NCI-H69 (cell line): Measurements from ENCODE around the gene DNASE1L3.
A peak's percentile ranks its signal among the peaks of the same experiment; 100 is the strongest.
"Not testable (repeated sequence)": the region's sequence is repeated elsewhere in the genome, so short reads cannot be mapped to it uniquely, and the experiment has no call there.

ENCODE experiments used
- DNase-seq: peaks from one replicate; lab custom pipeline; 2025; lab: John Stamatoyannopoulos, UW

Gene DNASE1L3, protein sequence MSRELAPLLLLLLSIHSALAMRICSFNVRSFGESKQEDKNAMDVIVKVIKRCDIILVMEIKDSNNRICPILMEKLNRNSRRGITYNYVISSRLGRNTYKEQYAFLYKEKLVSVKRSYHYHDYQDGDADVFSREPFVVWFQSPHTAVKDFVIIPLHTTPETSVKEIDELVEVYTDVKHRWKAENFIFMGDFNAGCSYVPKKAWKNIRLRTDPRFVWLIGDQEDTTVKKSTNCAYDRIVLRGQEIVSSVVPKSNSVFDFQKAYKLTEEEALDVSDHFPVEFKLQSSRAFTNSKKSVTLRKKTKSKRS

DNA sequence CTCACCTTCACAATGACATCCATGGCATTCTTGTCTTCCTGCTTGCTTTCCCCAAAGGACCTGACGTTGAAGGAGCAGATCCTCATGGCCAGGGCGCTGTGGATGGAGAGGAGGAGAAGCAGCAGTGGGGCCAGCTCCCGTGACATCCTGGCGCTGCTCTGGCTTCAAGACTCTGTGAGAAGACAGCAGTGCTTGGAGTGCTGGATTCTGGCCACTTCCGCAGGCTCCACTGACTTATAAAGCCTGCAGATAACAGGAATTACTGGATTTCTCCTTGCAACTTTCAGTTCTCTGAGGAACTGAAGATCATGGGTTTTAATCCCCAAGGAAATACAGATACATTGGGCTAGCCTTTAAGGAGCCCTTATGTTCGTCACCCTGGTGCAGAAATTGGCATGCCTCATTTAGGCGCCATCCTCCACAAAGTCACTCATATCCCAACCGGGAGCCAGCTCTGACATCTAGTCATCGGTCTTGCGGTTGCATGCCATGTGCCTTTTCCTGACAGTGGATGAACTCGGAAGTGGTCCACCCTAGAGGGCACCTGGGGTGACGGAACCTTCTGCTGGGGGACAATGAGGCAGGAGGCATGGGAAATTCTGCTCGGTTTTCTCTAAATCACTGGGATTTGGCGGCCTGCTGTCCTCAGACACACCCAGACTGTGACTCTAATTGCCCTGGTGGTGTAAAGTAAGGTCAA is at the start of gene DNASE1L3:
DNASE1L3 (minus strand) TSS at position 212 of the 700 bp plus-strand sequence; CDS start at position 146, 66 bp downstream.
- no peak for DNase-seq

DNA sequence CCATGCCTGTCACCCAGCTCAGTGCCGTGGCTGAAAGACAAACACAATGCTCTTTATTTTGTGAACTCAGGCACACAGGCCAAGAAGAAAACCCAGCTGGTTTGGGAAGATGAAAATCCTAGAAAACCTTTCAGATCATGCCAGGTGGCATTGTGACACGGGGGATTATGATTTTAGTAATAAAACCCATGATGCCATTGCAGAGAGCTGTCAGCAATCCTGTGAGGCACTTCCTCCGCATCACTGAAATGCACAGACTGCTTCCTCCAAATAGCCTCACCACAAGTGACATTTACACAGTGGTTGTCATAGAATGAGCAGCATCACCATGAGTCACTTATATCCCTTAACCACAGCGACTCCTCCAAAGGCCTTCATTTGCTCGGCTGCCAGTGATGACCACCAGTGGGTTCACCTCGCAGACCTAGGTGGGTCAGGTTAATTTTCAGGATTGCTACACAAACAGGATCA is 49.5 kb upstream of the DNASE1L3 start:
- peak; percentile 23 for DNase-seq

DNA sequence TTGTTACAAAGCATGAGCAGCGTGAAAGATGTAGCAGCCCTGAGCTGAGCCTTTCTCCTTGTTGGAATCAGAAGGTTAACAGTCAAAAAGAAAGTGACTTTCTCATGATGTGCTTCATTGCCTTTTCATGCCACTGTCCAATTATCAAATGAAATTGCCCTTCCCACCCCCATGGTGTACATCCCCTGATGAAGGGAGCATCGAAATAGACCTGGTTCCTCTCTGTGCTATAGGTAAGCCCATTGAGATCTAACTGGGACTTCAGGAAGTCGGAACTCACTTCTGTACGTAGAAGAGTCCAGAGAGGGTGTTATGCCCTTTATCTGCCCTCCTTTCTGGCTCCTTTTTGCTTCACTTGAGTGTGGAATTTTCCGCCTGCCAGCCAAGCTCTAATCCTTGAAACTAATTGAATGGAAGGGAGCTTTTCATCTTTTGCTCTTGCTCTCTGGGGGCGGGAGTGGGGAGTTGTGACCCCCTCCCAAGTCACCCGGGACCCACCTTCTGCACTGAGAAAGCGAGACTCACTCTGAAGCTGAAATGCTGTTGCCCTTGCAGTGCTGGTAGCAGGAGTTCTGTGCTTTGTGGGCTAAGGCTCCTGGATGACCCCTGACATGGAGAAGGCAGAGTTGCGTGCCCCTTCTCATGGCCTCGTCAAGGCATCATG is 47.8 kb upstream of the DNASE1L3 start:
- DNase-seq, result no peak

DNA sequence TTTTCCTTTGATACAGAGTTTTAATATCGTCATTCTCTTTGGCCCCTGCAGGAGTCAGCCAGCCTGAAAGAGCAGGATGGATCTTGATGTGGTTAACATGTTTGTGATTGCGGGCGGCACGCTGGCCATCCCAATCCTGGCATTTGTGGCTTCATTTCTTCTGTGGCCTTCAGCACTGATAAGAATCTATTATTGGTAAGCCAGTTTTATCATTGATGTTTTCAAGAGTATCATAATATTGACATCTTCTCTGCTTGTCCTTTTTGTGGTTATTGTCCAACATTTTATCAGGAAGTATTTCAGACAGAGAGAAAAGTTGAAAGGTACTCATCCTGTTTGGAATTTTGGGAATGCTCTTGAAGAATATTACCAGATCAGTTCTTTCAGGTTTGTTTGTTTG is 45.7 kb upstream of the DNASE1L3 start:
- DNase-seq, result no peak

DNA sequence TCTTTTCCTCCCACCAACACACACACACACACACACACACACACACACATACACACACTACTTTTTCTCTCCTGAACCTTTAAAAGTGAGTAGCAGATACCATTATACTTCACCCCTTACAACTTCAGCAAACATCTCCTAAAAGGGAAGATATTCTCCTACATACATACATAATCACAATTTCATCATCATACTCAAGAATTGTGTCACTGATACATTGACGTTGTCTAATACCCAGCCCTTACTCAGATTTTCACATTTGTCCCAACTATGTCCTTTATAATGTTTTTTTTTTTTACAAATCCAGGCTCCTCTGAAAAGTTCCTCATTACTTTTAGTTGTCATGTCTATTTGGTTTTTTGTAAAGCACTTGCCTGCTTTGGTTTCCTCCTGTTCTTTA is 45.3 kb upstream of the DNASE1L3 start:
- no peak for DNase-seq

DNA sequence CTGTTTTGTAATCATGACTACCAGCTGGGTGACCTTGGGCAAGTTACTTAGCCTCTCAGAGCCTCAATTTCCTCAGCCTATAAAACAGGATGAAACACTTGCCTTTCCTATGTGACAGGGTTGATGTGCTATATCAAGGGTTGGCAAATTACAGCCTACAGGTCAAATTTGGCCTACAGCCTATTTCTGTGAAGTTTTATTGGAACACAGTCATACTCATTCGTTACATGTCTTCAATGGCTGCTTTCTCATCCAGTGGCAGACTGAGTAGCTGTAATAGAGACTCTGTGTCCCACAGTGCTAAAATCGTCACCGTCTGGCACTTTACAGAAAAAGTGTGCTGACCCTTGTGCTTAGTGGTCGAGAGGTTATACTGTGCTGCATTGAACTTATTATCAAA is 43.4 kb upstream of the DNASE1L3 start:
- peak; percentile 7 for DNase-seq

DNA sequence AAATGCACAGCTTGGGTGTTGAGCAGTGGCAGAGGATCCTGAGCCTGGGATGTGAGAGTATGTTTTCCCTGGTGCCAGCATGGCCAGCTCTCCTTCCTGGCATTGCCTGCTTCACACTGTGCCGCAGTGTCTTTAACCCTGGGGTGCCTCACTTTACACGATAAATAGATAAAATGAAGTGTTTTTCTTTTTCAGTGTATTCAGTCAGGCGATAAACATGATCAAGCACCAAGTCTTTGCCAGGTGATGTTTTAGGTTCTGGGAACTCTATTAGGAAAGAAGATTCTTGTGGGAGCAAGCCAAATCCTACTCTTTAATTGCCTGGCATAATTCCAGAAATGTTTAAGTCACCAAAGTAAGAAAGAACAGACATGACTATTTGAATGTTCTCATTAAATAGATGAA is 40.9 kb upstream of the DNASE1L3 start:
- peak; percentile 54 for DNase-seq

DNA sequence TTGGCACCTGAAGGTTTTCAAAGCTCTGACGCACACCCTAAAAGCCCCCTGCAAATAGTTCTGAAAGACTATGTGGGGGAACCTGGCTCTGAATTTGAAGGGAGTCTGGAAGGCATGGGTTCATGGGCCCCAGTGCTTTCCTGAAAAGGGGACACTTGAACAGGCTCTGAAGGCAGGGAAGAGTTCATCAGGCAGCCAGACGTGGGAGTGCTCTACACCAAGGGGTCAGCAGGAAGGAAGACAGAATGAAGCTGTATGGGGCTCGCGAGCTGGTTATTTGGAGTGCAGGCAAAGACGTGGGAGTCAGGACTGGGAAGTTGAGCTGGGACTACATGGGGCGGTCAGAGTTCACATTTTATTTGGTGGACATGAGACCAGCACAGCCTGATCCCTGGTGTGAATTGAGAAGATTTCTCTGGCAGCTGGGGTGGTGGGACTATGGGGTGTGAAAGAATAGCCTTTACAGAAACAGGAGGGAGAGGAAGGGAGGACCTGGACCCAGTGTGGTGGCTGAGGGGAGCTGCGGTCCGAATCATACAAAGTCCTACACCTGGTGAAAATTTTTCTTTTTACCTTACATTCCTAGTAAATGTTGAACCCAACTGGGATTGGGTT is 39.4 kb upstream of the DNASE1L3 start:
- DNase-seq, result no peak

DNA sequence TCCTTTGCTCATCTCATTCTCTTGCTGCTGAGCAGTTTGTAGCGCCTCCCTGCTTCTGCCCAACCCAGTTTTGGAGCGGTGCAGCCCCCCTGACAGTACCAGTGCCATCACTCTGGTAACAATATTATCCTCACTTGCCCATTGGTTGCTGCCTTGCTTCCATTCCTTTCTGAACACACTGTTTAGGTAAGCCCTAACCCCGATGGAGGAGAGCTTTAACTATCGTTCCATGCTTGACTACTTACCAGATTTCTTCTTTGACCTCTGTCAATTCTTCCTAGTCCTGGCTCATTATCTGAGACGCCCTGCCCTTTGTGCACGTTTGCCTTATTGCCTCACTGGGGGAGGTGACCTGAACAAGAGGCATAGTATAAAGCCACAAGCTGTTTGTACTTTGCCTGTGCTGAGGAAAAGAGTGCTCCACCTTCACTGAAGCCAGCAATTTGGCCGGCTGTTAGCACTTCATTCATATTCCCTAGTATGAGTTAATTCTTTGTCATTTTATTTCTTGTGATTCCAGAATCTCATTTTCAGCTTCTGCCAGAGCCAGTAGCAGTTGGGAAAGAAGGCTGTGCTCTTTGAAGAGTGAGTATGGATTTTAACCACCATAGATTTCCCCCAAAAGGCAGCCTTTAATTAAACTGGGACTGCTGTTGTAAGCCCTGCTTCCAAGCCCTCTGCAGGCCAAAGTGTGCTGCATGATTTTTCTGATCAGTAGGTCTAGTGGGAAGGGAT is 38.8 kb upstream of the DNASE1L3 start:
- peak; percentile 52 for DNase-seq

DNA sequence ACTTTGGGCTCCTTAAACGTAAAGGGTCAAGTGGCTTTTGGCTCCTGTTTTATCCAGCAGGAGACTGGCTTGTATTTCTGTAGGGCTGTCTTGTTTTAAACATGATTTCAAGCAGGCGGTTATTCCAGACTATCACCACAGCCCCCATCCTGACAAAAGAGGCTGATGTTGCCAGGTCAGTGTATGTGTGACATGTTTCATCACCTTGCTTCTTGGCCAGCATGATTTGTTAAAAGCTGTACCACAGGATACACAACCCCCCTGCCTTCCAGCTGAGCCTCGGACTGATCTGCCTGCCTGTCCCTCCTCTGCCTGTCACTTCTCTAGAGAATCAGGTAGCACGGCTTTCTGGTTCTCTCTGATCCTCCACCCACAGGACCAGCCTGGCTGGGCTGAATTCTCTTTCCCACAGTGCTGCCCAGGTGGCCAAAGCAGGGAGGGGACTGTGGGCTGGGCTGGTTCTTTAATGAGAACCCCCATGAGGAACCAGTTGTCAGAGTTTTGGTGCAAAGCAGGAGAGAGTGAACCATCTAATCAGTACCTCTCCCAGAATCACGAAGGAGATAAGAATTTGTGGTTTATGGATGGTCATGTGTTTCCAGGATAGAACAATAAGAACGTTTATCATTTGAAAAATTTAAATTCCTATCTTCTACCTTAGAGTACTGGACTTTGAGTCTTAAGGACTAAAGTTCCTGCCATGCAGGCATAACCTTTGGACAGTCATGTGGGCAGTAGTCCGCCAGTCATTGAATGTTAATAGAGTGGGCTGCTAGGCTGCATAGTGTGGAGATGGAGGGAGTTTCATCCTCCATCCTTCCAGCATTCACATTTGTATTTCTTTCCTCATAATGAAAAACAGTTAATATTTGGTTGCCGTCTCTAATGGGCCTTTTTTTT is 35.6 kb upstream of the DNASE1L3 start:
- DNase-seq, result no peak

DNA sequence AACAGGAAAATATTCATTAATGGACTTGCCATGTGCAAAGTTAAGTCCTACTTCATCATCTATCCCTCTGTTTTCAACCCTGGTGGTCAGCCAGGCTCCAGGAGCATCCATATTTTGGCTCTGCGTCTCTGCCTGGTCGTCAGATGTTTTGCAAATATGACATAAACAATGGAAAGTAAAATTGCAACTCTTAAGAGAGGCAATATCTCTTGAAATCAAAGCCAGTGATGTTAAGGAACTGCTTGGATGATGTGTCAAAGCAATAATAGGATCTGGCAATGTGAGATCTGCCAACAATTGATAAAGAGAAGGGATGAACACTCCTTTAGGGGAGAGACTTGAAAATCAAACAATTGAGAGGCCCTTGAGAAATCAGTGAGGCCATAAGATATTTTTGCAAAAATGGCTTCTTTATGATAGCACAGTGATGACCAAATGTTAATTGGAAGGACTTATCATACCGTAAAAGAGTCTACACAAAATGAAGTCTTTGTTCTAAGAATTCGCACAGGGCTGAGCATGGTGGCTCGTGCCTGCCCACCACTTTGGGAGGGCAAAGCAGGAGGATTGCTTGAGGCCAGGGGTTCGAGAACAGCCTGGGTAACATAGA is 33.3 kb upstream of the DNASE1L3 start:
- no peak for DNase-seq

DNA sequence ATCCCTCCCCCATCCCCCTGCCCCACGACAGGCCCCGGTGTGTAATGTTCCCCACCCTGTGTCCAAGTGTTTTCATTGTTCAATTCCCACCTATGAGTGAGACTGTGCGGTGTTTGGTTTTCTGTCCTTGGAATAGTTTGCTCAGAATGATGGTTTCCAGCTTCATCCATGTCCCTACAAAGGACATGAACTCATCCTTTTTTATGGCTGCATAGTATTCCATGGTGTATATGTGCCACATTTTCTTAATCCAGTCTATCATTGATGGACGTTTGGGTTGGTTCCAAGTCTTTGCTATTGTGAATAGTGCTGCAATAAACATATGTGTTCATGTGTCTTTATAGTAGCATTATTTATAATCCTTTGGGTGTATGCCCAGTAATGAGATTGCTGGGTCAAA is 32.1 kb upstream of the DNASE1L3 start:
- DNase-seq, result not testable (repeated sequence)

DNA sequence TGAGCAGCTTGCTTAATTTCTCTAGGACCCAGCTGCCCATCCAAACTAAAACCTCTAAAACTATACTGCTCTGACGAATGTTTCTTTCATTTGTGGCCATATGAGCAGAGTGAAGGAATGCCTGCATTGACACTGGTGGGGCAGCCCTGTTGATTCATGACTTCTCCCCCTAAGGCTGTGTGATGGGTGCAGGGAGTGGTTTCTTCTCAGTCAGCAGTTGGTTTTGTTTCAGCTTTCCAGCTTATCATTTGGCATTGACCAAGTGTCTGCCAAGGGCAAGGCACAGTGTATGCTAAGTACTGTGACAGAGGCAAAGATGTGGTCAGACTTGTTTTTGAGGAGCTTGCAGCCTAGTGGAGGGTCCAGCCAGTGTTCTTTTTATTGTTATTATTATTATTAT is 31.6 kb upstream of the DNASE1L3 start:
- DNase-seq, result no peak

DNA sequence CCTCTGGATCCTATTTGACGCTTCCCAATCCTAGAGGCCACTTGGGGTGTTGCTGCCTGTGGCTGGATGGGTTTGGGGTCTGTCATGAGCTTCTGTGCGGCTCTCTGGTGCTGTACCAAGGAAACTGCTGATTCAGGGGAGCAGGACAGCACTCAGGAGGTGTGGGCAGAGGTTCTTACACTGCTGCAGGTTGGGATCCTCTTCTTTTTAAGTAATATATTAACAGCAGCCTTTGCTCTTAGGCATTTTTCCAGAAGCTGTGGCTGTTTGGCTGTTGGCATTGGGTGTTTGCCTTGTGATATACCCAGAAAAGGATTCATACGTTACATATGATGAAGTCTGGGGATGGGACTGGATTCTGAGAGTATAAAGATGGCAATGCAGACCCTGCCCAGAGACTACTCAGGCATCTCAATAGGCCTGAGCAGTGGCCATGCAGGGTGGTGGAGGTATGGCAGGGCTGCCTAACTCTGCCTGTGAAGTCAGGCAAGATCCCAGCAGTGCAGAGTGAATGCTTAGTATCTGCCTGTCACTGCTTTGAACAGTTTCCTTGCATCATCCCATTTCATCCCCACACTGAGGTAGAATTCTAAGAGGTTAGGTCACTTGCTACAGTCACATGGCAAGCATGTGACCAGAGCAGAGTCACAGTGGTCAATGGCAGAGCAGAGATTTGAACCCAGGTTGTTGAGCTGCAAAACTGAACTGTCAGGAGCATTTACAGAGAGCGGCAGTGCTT is 30.7 kb upstream of the DNASE1L3 start:
- no peak for DNase-seq

DNA sequence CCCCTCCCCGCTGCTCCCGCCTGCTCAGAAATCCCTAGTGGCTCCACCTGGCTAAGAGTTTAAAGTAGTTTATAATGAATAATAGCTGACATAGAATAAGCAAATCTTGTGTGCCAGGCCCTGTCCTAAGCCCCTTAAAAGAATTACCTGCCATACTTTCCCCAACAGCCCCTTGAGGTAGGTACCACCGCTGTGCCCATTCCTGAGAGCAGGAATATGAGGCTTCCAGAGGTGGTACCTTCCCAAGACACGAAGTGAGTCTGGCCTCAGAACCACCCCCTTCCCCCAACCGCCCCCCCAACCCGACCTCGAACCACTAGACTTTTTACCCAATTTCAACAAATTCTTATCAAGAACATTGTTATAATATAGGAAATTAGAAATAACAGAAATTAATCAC is 28.1 kb upstream of the DNASE1L3 start:
- no peak for DNase-seq

DNA sequence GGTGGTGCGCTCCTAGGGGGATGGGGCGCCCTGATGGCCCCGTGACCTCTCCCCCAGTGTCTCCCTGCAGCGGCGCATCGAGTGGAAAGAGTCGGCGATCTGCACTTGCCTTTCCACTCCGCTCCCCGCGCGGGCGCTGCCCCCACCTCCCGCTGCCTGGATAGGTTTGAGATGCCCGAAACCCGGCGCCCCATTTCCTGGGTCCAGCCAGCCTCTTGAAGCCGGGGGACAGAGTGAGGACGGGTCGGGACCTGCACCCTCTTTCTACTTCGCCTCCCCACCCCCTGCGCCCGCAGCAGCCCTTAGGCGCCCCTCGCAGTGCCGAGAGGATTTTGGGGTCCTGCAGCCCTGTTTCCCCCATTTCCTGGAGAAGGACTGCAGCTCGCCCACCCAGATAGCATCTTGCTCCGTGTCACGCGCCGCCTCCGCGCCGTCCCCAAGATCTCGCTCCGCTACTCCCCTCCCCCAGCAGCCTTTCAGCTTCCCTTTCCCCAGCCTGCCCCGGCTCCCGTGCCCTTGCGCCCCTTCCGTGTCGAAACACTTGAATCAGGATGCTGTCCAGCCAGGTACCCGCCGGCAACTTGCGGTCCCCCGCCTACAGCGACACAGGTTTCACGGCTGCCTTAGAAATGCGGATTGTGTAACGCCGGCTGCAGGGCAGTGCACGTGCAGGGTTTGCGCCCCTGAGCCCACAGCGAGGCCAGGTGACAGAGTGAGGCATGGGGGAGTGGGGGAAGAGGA is 27.3 kb upstream of the DNASE1L3 start:
- peak; percentile 58 for DNase-seq

DNA sequence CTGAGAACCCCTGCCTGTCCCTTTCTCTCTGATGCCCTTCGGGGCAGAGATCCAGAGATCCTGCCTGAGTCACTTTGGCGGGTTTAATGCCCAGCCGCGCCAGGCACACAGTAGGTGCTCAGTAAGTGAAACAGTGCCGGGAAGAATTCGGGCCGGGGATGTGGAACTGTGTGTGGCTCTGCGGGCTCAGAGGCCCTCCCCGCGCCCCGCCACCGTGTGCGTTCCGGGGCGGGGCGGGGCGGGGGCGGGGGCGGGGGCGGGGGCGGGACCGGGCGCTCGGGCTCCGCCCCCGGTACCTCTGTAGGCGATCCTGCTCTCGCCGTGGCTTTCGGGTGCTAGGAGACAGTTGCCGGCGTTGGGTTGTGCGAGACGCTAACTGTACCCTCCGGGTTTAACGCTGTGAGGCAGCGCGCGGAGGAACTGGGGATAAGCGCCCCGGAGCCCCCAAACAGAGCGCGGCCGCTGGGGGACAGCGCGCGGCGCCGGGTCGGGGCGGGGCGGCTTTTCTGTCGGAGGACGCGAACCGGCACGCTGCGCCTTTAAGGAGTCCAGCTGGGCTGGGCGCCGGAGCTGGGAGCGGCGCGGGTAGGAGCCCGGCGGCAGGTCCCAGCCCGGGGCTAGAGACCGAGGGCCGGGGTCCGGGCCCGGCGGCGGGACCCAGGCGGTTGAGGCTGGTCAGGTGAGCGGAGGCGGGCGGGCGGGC is 26.6 kb upstream of the DNASE1L3 start, which contains the start of gene ABHD6:
ABHD6 (plus strand) TSS at position 555 of the 703 bp plus-strand sequence. CDS start 18,795 bp downstream, outside the sequence.
- peak; percentile 75 for DNase-seq
